GM21576 (cell line): ENCODE measurements around the gene BANK1.
"Not testable (repeated sequence)": the region's sequence is repeated elsewhere in the genome, so short reads cannot be mapped to it uniquely, and the experiment has no call there.

Experiments used
- ATAC-seq: cut with Tn5 transposase; IDR thresholded peaks from one replicate; pipeline ENCODE4 v1.9.1; 2021; ENCODE audit warnings: mild to moderate bottlenecking, moderate library complexity; ENCODE audit not compliant: unreplicated experiment

Gene BANK1

GRCh38 chr4:101871962-101872676, 81.6 kb downstream of the BANK1 start:
- no peak for ATAC-seq

GRCh38 chr4:101885574-101885973, 95.0 kb downstream of the BANK1 start:
- no peak for ATAC-seq

- no peak for ATAC-seq
Observed at GRCh38 chr4:101886826-101887225, 96.3 kb downstream of the BANK1 start.

DNA sequence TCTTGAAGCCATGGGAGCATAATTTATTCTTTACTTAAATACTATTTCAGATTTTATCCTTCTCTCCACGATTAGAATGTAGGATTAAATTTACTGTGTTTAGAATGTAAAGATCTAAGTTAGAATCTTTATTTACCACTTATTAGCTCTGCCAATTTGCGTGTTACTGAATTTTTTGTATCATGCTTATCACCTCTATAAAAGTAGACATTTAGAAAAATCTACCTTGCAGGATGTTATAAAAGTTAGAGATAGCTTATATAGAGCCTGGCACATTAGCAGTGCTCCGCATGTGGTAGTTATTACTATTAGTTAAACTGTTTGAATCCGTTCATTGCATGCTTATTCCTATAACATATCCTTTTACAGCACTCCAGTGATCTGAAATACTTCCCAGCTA, 97.9 kb downstream of the BANK1 start:
- ATAC-seq = no peak

DNA sequence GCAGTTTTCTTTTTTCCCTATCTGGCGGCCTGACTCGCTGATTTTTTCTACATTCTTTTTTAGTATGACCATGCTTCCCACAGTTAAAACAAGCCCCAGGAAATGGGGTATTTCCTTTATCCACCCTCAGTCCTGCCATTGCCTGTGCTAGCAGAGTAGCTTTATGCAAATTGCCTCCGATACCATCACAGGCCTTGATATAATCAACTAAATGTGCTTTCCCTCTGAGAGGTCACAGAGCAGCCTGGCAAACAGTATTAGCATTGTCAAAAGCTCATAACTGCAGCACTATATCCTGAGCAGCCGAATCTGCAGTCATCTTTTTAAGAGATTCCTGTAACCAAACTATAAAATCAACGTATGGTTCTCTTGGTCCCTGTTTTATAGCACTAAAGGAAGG, 115.0 kb downstream of the BANK1 start:
- not testable (repeated sequence) for ATAC-seq

DNA sequence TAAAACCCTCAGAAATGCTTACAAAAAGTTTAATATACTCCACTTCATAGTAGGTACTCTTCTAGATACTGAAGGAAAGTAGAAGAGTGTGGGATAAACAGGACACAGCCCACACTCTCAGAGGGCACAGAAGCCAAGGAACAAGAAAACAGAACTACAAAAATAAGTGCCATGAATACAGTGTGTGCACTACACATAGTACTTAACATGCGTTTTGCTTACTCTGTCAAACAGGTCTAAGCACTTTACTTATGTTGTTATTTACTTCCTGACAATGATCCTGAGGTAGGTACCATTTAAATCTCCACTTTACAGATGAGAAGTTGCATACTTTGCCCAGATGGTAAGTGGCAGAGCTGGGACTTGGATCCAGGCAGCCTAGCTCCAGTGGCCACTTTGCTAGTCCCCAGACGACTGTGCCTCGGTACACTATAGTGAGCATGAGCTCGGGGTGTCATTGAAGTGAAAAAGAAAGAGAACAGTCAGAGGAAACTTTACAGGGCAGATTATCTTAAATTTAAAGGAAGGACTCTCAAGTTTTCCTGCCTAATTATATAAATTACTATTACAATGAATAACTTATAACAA, 120.3 kb downstream of the BANK1 start:
- no peak for ATAC-seq

- ATAC-seq = no peak
Observed at GRCh38 chr4:101911616-101912015, 121.1 kb downstream of the BANK1 start.

DNA sequence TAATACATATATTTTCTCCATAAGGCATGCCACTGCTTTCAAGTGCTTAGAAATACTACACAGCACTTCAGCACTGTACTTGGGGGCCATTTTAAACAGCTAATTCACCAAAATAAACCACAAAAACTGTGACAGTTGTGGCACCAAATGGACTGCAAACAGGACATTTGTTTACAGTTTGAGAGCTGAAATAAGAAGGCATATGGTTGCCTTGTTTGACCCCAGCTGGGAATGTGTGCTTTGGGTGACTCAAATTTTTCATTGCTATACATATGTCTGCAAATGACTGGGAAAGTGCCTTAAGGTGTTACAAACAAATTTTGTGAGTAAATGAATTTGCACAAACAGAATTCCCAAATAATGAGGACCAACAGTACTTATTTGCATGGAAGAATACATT, 124.2 kb downstream of the BANK1 start:
- no peak for ATAC-seq

- no peak for ATAC-seq
Observed at GRCh38 chr4:101919373-101919977, 128.9 kb downstream of the BANK1 start.

DNA sequence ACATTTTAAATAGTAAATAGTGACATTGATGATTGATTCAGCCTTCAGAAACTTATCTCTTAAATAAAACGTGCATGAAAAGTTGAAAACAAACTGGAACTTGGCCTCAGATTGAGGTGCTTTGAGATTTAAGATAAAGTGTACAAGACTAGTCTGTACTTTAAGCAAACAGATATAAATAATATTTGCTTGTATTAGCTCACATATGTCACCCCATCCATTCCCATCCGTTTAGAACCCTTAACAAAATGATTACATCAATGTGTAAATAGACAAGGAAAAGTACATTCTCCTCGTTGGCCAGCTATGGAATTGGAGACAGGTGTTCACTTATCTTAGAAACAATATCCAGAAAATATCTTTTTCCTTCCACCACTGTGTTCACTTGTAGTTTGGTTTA, 130.8 kb downstream of the BANK1 start:
- ATAC-seq = no peak

- no peak for ATAC-seq
Observed at GRCh38 chr4:101931619-101932018, 141.1 kb downstream of the BANK1 start.

GRCh38 chr4:101933855-101934254, 143.3 kb downstream of the BANK1 start:
- no peak for ATAC-seq

DNA sequence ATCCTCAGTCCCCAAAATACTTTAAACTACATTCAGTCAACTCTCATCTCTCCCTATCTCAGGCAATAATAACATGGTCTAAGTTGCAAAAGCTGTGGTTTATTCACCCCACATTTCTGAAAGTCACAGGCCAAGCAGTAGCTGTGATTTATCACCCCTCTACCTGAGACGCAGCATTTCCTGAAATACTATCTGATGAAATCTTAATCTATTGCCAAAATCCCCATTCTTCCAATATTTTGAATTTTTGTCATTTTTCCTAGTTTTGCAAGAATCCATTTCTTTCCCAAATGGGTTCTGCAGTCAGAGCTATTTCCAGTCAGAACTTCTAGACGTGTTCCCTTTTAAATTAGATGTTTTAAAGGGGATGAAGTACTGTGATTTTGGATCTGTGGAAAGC, 148.3 kb downstream of the BANK1 start:
- ATAC-seq = no peak

DNA sequence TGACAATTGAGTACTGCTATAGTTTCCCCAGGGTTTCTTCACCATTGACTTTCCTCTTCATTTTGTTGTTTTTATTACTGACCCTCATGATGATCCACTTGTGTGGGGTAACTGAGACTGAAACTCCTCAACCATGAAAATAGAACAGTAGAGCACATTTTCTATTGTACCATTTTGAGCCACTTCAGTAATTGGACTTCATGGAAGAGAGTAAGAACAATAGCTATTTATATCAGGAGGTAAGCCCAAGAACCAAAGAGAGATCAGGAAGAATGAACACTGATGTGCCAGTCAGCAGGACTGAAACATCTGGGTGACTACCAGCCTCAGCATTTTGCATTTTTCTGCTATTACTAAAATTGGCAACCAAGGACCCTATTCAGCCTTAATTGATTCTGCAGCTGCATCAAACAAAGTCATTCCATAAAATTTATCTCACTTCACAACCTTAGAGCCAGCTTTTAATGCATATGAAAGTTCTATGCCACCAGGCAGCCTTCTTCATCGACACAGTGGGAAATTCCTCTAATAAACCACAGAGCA, 151.4 kb downstream of the BANK1 start:
- no peak for ATAC-seq

DNA sequence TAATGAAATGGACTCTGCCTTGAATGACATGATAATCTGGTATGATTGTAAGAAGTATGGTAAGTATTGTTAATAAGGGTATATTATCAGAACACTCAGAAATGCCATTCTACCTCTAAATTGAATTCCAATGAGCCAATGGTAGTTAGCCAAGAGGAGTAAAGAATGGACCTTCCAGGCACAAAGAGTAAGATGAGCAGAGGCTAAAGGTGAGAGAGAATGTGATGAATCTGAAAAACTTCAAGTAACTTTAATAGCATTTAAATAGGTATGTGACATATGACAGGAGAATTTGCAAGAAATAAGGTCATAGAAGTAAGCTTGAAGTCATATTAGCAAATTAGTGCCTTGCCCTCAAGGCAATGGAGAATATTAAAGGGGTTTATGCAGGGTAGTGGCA, 152.4 kb downstream of the BANK1 start:
- no peak for ATAC-seq

- ATAC-seq = no peak
Observed at GRCh38 chr4:101944649-101945048, 154.1 kb downstream of the BANK1 start.

DNA sequence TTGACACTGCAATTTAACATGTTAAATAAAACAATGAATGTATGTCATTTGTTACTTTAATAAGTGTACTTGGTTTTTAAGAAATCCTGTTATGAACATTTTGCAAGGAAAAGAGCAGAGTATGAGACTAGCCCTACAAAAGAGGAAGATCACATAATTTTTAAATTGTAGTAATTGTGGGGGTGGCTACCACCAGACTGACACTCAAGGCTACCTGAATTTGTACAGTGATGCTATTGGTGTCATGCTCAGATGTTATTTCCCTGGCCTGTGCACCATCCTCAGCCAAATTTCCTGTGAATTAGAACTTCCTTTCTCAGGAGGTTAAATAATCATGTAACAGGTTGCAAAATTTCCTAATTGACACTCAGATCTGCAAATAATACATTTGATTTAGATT, 157.5 kb downstream of the BANK1 start:
- no peak for ATAC-seq

DNA sequence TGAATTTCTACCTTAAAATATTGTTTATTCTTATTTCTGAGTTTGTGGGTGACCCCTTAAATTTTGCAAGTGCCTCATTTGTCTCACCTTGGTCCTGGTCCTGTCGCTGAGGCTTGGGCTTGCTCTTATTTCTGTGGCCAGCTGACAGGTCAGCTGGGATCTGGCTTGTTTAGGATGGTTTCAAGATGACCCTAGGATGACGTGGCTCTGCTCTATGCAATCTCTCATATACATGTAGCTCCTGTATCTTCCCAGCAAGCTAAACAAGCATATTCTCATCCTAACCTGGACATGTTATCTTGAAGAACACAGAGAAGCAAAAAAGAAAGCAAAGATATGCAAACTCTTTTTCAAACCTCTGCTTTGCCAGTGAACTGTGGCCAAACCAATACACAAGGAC, 158.4 kb downstream of the BANK1 start:
- no peak for ATAC-seq

GRCh38 chr4:101950258-101950979, 159.9 kb downstream of the BANK1 start:
- no peak for ATAC-seq

DNA sequence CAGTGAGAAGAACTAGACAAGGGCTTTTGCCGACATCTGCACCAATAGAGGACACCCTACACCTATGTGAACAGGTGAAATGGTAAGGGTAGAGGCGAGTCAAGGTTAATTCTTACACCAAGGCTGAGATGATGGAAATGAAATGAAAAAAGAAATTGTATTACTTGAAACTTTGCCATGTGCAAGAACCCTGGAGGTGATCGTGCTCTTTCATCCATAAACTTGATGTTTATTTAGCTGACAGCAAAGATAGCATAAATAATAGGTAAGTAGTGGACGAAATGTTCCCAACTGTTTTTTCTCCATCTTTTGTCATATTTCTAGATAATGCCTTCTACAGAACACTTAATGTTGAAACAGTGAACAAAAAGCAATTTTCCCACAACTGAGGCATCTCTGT, 162.5 kb downstream of the BANK1 start:
- no peak for ATAC-seq

GRCh38 chr4:101953949-101954348, 163.4 kb downstream of the BANK1 start:
- no peak for ATAC-seq

DNA sequence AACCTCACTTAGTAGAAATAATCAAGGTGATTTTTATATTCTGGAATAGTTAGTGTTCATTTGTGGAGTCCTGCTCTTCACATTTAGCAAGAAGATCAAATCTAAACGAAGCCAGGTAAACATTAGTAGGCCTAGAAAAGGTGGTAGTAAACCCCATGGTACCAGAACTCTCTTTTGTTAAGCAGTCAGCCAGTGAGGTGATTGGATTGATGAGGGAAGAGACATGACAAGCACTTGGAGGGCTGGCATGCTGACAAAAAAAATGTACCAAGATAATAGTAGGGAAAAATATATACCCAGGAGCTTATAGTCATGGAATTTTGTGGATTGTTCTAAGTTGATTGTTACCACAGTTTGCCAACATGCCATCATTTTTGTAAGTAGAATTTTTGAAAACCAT, 163.8 kb downstream of the BANK1 start:
- no peak for ATAC-seq
